Motor neuron (in vitro differentiated cells): ENCODE measurements around the gene CTXND1. TPM values are rescaled to one million over a fixed set of nuclear protein-coding genes. Genes with fewer than 3 reads are reported as not detected.

Experiments
- ATAC-seq, 8 experiments: fragments of 200-7000 bp; cut with Tn5 transposase; replicated peaks in 6 of 8; 2 replicates each; pipeline ENCODE4 v1.8.0; 2021; ENCODE audit warnings: mild to moderate bottlenecking in 8 of 8, moderate library complexity in 8 of 8
- H3K27ac ChIP-seq, 2 donors: fragments of 250-450 bp; sonication (Bioruptor Pico); 2 replicates each; pipeline ENCODE4 v1.9.0; 2021; ENCODE audit warnings: antibody characterized with exemption in 2 of 2, mild to moderate bottlenecking in 2 of 2, moderate library complexity in 1 of 2
- H3K4me1 ChIP-seq, 2 donors: fragments of 250-450 bp; sonication (Bioruptor Pico); replicated peaks in 1 of 2; 2 replicates each; pipeline ENCODE4 v1.6.1; 2021; ENCODE audit warnings: antibody characterized with exemption in 2 of 2, mild to moderate bottlenecking in 2 of 2, moderate library complexity in 1 of 2
- H3K4me3 ChIP-seq, 5 donors: fragments of 250-450 bp; sonication (Bioruptor Pico); 2 replicates each; pipeline ENCODE4 v1.9.0; 2021; ENCODE audit warnings: antibody characterized with exemption in 5 of 5, mild to moderate bottlenecking in 5 of 5, moderate library complexity in 4 of 5
- WGBS, 10 experiments: fragments of 450-650 bp; shearing (Covaris generic); methylation state at CpG; one replicate each; pipeline ENCODE4 v1.0.0; 2022; 5-methylcytosine and 5-hydroxymethylcytosine counted together
- in situ Hi-C, 9 experiments: fragments of 400-800 bp; cut with MboI; loops; one replicate each; pipeline ENCODE4 v1.15.0; 2021; ENCODE audit warnings: low sequenced_read_pairs in 9 of 9, low pct_unique_long_range_greater_than_20kb in 2 of 9; ENCODE audit not compliant: unreplicated experiment in 9 of 9
- total RNA-seq, 8 experiments: library from RNA; unstranded; fragments of 300-600 nt; gene quantifications; 2 replicates each; pipeline versions ENCODE4 v1.2.3 to v1.2.4, GENCODE V29; 2022

The CTXND1 gene
- total RNA-seq, 8 experiments from 2014 or later, result under 0.01 to 10.9 (median 0.50) TPM

DNA sequence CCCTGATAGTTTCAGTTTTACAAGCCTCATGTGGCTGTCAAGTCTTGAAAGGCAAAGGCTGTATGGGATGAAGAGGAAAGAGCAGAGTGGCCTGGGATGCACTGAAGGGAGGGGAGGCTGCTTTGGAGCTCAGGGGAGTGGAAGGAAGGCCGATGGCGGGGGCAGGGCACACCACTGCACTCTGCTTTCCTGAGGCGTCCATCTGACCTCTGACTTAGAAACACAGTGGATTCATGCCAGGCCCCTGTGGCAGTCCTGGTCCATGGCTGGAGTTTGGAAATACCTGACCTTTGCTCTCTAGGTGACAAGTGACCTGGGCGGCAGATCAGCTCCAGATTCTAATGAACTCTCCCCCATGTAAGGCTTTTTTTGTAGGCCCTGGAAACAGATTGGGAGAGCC lies 80.2 kb downstream of the CTXND1 start:
- H3K4me3 ChIP-seq, result no peak overlapping the region
- no peak overlapping the region for H3K27ac ChIP-seq
- ATAC-seq, result no peak
- WGBS, 10 experiments, result 50 to 89% (median 82%) methylated on average over 1 to 3 of the region's 4 CpGs; no CpG with 5 or more reads in 6 of the 10 experiments
- no peaks in the 10 kb centered on the region for H3K4me1 ChIP-seq
- in situ Hi-C loops, result no loop called here

GRCh38 chr15:80170596-80170995 lies 81.4 kb downstream of the CTXND1 start:
- no peak overlapping the region for H3K27ac ChIP-seq
- in situ Hi-C loops, result no loop called here
- 83 to 100% (median 92%) methylated on average over 1 to 2 of the region's 2 CpGs for WGBS, 10 experiments
- H3K4me1 ChIP-seq, result no peaks in the 10 kb centered on the region
- no peak for ATAC-seq
- no peak overlapping the region for H3K4me3 ChIP-seq

DNA sequence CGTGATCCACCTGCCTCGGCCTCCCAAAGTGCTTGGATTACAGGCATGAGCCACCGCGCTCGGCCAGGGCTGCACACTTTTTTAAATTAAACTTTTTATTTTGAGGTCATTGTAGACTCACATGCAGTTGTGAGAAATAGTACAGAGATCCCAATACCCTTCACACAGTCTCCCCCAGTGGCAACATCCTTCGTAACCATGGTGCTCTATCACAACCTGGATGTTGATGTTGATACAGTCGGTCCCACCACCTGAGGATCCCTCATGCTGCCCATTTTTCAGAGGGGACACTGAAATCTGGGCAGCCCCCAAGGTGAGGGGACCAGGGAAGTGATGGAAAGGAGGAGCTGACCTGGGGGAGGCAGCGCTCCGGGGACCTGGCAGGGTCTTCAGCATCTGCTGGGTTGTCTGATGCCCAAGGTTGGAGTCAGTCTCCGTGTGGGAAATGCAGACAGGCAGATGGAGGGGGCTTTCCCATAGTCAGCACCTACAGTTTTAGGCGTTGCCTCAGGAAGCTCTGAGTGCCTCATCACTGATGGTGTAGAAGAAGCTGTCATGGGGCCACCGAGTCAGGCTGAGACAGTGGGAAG lies 82.2 kb downstream of the CTXND1 start:
- 75 to 100% (median 97%) methylated on average over 1 to 5 of the region's 12 CpGs; no CpG with 5 or more reads in 5 of the 10 experiments for WGBS, 10 experiments
- in situ Hi-C loops, result no loop called here
- no peak overlapping the region for H3K27ac ChIP-seq
- H3K4me1 ChIP-seq, result no peaks in the 10 kb centered on the region
- no peak for ATAC-seq
- no peak overlapping the region for H3K4me3 ChIP-seq

DNA sequence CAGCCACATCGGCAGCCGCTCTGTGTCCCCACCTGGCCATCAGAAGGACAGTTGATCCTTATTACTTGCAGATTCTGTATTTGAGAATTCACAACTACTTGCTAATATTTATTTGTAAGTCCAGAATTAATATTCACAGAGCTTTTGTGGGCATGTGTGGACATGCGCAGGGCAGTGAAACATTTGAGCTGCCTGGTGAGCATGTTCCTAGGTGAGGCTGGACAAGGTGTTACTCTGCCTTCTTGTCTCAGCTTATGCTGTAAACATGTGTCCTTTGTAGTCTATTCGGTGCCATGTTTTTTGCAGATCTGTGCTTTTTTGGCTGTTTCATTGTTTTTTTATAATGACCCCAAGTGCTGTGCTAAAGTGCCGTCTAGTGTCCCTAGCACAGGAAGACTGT lies 83.6 kb downstream of the CTXND1 start:
- WGBS, 10 experiments, result 81 to 100% (median 100%) methylated on average over 1 to 5 of the region's 5 CpGs; no CpG with 5 or more reads in 3 of the 10 experiments
- no peak for ATAC-seq
- in situ Hi-C loops, result no loop called here

GRCh38 chr15:80167936-80168335 lies 84.1 kb downstream of the CTXND1 start:
- ATAC-seq, result no peak
- Histone ChIP-seq H3K4me3 (no peak overlapping the region), H3K4me1 (no peaks in the 10 kb centered on the region), H3K27ac (no peak overlapping the region)
- in situ Hi-C loops, result no loop called here
- 93 to 100% (median 97%) methylated on average over 1 to 8 of the region's 8 CpGs; no CpG with 5 or more reads in 1 of the 10 experiments for WGBS, 10 experiments

More for the DNA sequence above, 83.6 kb downstream of the CTXND1 start:
- H3K27ac ChIP-seq, result no peak overlapping the region
- no peaks in the 10 kb centered on the region for H3K4me1 ChIP-seq
- no peak overlapping the region for H3K4me3 ChIP-seq

DNA sequence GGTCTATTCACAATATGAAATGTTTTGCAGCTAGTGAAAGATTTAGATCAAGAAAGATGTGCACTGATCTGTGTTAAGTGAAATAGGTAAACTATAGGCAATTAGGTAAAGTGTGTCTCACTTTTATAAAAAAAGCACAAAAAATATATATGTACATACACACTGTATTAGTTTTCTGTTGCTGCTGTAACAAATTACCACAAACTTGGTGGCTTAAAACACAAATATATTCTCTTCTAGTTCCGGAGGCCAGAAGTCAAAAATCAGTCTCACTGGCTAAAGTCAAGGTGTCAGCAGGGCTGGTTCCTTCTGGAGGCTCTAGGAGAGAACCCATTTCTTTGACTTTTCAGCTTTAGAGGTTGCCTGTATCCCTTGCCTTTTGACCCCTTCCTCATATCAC lies 88.1 kb downstream of the CTXND1 start:
- in situ Hi-C loops, result no loop called here
- no peak for ATAC-seq
- Histone ChIP-seq H3K4me1 (no peaks in the 10 kb centered on the region), H3K4me3 (no peak overlapping the region), H3K27ac (no peak overlapping the region)
- WGBS, 10 experiments, result 71 to 100% (median 100%) methylated on average over 1 of the region's 1 CpG; no CpG with 5 or more reads in 2 of the 10 experiments

DNA sequence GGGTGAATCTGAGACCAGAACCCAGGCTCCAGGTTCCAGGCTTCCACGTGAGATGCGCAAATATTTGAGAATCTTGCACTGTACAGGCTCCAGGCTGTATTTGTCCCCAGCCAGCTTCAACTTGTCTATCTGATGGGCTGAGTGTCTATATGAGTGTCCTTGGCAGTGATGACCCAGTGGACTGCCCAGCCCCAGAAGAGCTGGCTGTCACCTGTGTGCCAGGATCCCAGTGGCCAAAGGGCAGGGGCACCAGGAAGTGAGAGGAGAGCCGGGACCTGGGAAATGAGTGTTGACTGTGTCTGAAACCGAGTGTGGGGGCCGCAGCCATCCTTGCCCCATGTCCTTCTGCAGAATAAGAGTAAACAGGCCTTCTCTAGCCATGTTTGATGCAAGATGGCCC lies 88.8 kb downstream of the CTXND1 start:
- no peaks in the 10 kb centered on the region for H3K4me1 ChIP-seq

GRCh38 chr15:80162059-80162554 lies 89.9 kb downstream of the CTXND1 start:
- Histone ChIP-seq H3K27ac (no peak overlapping the region), H3K4me3 (no peak overlapping the region), H3K4me1 (no peaks in the 10 kb centered on the region)
- 50 to 88% (median 69%) methylated on average over 1 to 5 of the region's 6 CpGs; no CpG with 5 or more reads in 3 of the 10 experiments for WGBS, 10 experiments
- in situ Hi-C loops, result no loop called here
- peak in 1 of 8 experiments; percentile 66 for ATAC-seq

More for the DNA sequence above, 88.8 kb downstream of the CTXND1 start:
- WGBS, 10 experiments, result 93 to 100% (median 100%) methylated on average over 1 to 5 of the region's 5 CpGs; no CpG with 5 or more reads in 4 of the 10 experiments
- ATAC-seq, result no peak
- H3K4me3 ChIP-seq, result no peak overlapping the region
- in situ Hi-C loops, result no loop called here
- H3K27ac ChIP-seq, result no peak overlapping the region

DNA sequence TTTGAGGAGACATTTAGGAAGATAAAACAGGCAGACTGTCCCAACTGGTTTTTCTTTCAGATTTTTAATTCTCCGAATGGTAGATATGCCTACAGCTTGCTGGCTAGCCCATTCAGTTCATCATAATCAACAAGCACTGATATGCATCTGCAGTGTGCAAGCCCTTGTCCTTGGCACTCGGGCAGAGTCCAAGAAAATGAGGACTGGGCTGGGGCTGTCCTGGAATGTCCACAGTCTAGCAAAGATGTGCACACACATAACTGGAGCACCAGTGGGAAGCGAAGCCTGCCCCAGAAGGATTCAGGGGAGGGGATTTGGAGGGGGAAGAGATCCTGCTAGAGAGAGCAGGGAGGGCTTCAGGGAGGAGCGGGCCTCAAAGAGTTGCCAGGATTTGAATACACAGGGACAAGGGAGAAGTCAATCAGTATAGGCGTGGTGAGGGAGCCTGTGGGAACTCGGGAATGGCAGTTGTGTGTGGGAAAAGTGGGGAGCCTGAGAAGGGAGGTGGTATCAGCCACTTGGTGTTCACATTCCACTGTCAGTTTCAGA lies 90.5 kb downstream of the CTXND1 start:
- Histone ChIP-seq H3K27ac (no peak overlapping the region), H3K4me1 (no peaks in the 10 kb centered on the region), H3K4me3 (no peak overlapping the region)
- in situ Hi-C loops, result no loop called here
- WGBS, 10 experiments, result 80 to 100% (median 86%) methylated on average over 1 to 3 of the region's 6 CpGs; no CpG with 5 or more reads in 3 of the 10 experiments
- peak in 1 of 8 experiments; percentile 9 for ATAC-seq

DNA sequence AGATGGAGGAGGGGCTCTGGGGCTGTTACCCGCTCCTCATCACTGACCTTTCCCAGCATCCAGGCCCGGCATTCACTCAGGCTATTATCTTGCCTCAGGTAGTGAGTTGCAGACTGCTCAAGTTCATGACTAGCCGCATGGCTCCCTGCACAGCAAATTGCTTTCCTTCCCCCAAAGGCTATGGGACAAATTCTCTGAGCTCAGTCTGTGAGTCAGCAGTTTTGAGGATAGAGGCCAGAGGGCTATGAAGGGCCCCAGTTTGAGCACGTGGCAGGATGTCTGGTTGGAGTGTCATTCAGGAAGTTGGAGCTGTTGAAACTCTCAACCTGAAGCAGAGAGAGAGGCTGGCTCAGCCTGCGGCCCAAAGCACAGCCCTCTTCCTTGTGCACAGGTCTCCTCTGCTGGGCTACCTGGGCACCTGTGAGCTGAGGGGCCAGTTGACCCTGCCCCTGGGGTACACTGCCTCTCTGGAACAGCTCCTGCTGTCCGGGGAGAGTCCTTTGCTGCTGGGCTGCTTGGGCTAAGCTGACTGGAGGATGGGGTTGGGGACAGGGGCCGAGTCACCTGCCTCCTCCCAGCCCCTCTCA lies 91.3 kb downstream of the CTXND1 start:
- in situ Hi-C loops, result no loop called here
- peak; percentile 22 to 94 (median 78) for ATAC-seq
- 15 to 90% (median 69%) methylated on average over 1 to 4 of the region's 7 CpGs; no CpG with 5 or more reads in 4 of the 10 experiments for WGBS, 10 experiments
- Histone ChIP-seq H3K4me3 (no peak overlapping the region), H3K27ac (no peak overlapping the region), H3K4me1 (peaks cover 0 to 2% of the 10 kb centered on the region in 2 donors)

GRCh38 chr15:80159811-80160569 lies 92.0 kb downstream of the CTXND1 start:
- Histone ChIP-seq H3K27ac (no peak overlapping the region), H3K4me3 (no peak overlapping the region), H3K4me1 (peaks cover 4 to 8% of the 10 kb centered on the region in 2 donors)
- 80 to 100% (median 100%) methylated on average over 1 to 2 of the region's 12 CpGs; no CpG with 5 or more reads in 3 of the 10 experiments for WGBS, 10 experiments
- ATAC-seq, result peak in 3 of 8 experiments; percentile 9 to 56 (median 56)
- in situ Hi-C loops, result no loop called here

DNA sequence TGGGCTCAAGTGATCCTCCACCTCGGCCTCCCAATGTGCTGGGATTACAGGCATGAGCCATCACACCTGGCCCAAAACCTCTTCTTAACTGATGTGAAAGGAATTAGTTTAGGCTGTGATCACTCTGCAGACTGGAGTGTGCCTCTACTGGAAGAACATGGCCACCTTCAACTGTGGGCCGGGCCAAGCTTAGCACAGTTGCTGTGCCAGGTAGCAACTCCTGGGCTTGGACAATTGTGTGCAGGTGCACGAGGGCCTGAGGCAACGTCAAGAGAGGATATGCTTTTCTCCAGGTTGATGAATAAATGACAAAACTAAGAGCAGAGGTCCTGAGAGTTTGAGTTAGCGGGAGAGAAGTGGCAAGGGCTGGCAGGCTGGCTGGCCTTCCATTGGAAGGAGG lies 92.7 kb downstream of the CTXND1 start:
- H3K4me3 ChIP-seq, result no peak overlapping the region
- no peak overlapping the region for H3K27ac ChIP-seq
- WGBS, 10 experiments, result 79 to 100% (median 96%) methylated on average over 1 to 5 of the region's 5 CpGs; no CpG with 5 or more reads in 2 of the 10 experiments
- in situ Hi-C loops, result no loop called here
- ATAC-seq, result no peak
- H3K4me1 ChIP-seq, result peaks cover 11 to 15% of the 10 kb centered on the region in 2 donors

- WGBS, 10 experiments, result 86 to 100% (median 98%) methylated on average over 1 to 4 of the region's 5 CpGs; no CpG with 5 or more reads in 2 of the 10 experiments
- Histone ChIP-seq H3K4me1 (peaks cover 21 to 24% of the 10 kb centered on the region in 2 donors), H3K4me3 (no peak overlapping the region), H3K27ac (no peak overlapping the region)
- no peak for ATAC-seq
- in situ Hi-C loops, result no loop called here
These were observed 94.8 kb downstream of the CTXND1 start for GRCh38 chr15:80157215-80157614.
